ENCODE results near the gene TRAF7. TPM values are rescaled to one million over a fixed set of nuclear protein-coding genes. Genes with fewer than 3 reads are reported as not detected.
"Not testable (repeated sequence)": the region's sequence is repeated elsewhere in the genome, so short reads cannot be mapped to it uniquely, and the experiment has no call there.

TRAF7 gene
- total RNA-seq, 1 donor from 2014 or later: 63.4 TPM

- Mint-ChIP-seq H3K4me3 (ENCODE audit: unreplicated experiment) (peak overlapping the region; percentile 66), H3K4me1 (ENCODE audit: low read depth) (peaks cover 47% of the 10 kb centered on the region), H3K27ac (ENCODE audit: unreplicated experiment) (peak overlapping the region; percentile 92)
- H3K36me3 Mint-ChIP-seq (ENCODE audit: low read depth); DNase-seq (ENCODE audit: low spot score); H3K27me3 Mint-ChIP-seq (ENCODE audit: low read depth); H3K9me3 Mint-ChIP-seq (ENCODE audit: low read depth): not testable (repeated sequence)
These were observed 26.3 kb upstream of the TRAF7 start for GRCh38 chr16:2129251-2129650.

GRCh38 chr16:2129890-2130447 is 25.6 kb upstream of the TRAF7 start:
- H3K27ac Mint-ChIP-seq (ENCODE audit: unreplicated experiment): peak overlapping the region; percentile 92
- DNase-seq (ENCODE audit: low spot score); H3K27me3 Mint-ChIP-seq (ENCODE audit: low read depth); H3K9me3 Mint-ChIP-seq (ENCODE audit: low read depth); H3K36me3 Mint-ChIP-seq (ENCODE audit: low read depth): not testable (repeated sequence)
- peaks cover 44% of the 10 kb centered on the region for H3K4me1 Mint-ChIP-seq (ENCODE audit: low read depth)
- H3K4me3 Mint-ChIP-seq (ENCODE audit: unreplicated experiment): peak overlapping the region; percentile 40

DNA sequence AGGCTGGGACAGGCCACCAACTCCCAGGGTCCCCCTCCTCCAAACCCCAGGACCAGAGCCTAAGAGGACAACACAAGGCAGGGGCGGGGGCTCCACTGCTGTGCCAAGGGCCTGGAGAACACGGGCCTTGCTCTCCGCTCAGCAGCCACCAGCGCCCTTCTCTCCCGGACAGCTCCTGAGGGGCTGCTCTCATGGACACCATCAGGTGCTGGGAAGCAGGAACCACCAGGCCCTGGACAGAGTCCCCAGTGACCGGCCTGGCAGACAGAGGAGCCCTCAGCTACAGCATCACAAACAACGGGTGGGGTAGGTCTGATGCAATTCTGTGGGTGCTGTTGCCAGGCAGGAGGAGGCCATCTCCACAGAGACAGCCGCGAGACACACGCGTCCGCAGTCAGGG is 21.8 kb upstream of the TRAF7 start:
- Mint-ChIP-seq H3K4me1 (ENCODE audit: low read depth) (peaks cover 20% of the 10 kb centered on the region), H3K4me3 (ENCODE audit: unreplicated experiment) (peak overlapping the region; percentile 65), H3K27ac (ENCODE audit: unreplicated experiment) (peak overlapping the region; percentile 88)
- not testable (repeated sequence) for H3K9me3 Mint-ChIP-seq (ENCODE audit: low read depth); DNase-seq (ENCODE audit: low spot score); H3K36me3 Mint-ChIP-seq (ENCODE audit: low read depth); H3K27me3 Mint-ChIP-seq (ENCODE audit: low read depth)

DNA sequence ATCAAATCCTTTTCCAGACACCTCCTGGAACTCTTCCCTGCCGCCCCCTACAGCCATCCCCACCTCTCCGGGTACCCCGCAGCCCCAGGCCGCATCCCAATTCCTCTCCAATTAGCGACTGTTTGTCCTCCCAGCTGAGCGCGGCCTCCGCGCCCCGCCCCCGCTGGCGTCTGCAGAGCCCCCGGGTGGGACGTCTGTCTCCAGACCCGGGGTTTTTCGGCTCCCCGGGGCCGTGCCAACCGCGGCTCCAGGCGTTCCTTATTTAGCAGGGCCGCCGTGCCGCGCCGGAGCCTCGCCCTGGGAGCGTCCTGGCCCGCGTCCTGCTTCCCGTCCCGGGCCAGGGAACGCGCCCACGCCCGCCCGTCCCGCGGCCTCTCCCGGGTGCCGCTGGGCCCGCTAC is 20.5 kb upstream of the TRAF7 start:
- Mint-ChIP-seq H3K4me3 (ENCODE audit: unreplicated experiment) (peak overlapping the region; percentile 84), H3K27ac (ENCODE audit: unreplicated experiment) (peak overlapping the region; percentile 76)
- not testable (repeated sequence) for DNase-seq (ENCODE audit: low spot score); H3K9me3 Mint-ChIP-seq (ENCODE audit: low read depth); H3K36me3 Mint-ChIP-seq (ENCODE audit: low read depth); H3K27me3 Mint-ChIP-seq (ENCODE audit: low read depth); H3K4me1 Mint-ChIP-seq (ENCODE audit: low read depth)

DNA sequence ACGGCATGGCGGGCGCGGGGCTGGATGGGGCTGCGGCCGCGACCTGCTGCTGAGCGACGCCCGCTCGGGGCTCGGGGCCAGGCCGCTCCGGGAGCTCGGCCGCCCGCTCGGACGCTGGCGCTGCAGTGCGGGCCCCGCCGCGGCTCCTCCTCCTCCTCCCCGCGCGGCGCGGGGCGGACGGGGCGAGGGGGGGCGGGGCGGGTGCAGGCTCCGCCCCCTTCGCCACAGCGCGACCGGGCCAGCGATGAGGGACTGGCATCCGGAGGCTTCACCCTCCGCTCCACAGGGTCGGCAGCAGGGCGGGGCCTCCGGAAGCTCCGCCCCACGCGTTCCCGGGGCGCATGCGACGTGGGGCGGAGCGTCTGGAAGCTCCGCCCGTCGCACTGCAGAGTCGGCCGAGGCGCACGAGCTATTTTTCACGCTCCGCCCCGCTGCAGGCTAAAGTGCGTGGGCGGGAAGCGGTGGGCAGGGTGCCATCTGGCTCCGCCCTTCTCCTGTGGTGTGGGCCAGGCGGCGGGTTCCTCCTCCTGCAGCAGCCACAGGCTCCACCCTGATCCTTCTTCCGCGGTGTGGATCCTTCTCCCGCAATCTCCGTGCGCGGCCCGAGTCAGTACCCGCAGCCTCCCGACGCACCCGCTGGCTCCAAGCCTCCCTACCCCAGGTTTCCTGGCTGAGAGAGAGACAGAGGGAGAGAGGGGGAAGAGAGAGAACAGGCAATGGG is 19.7 kb upstream of the TRAF7 start, which contains the start of gene PKD1:
TSS of gene PKD1 (minus strand) at position 129 of the 721 bp plus-strand sequence. CDS start 209 bp downstream, outside the sequence.
- Mint-ChIP-seq H3K4me3 (ENCODE audit: unreplicated experiment) (peak within 1 kb of the TSS; percentile 84), H3K4me1 (ENCODE audit: low read depth) (peaks cover 10% of the 10 kb centered on the region), H3K27ac (ENCODE audit: unreplicated experiment) (peak within 1 kb of the TSS; percentile 98)
- H3K36me3 Mint-ChIP-seq (ENCODE audit: low read depth); H3K27me3 Mint-ChIP-seq (ENCODE audit: low read depth); H3K9me3 Mint-ChIP-seq (ENCODE audit: low read depth): not testable (repeated sequence)
- peak; percentile 99 for DNase-seq (ENCODE audit: low spot score)

DNA sequence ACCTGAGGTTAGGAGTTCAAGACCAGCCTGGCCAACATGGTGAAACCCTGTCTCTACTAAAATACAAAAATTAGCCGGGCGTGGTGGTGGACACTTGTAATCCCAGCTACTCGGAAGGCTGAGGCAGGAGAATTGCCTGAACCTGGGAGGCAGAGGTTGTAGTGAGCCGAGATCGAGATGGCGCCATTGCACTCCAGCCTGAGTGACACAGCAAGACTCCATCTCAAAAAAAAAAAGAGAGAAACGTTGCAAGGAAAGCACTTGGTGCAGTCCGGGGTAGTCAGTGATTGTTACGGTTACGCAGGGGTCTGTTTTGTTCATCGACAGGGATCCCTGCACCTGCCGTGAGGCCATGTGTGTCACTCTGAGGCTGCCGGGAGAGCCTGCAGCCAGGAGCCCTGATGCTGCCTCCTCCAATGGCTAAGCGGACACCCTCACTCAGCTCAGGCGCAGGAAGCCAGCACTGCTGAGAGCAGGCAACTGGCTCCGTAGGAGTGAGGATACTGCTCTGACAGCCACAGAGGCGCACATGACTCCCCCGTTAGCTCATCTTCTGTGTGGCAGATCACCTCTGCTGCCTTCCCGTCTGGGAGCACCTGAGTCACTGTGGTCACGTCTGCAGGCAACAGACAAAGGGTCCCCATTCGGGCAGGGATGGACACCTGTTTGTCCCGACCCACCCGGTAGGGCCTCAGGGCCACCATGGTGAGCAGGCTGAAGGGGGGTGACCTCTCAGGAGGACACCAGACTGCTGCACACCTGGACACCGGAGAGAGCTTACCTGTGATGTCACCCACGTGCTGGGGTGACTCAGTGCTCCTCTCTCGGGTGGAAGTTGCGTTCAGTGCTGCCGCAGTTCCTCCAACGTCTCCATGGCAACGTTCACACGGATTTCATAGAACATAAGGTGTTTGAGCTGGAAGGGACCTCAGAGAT is 12.4 kb upstream of the TRAF7 start:
- Mint-ChIP-seq H3K36me3 (ENCODE audit: low read depth) (no peaks in the 10 kb centered on the region), H3K27me3 (ENCODE audit: low read depth) (no peaks in the 10 kb centered on the region), H3K4me3 (ENCODE audit: unreplicated experiment) (no peak overlapping the region), H3K27ac (ENCODE audit: unreplicated experiment) (no peak overlapping the region), H3K4me1 (ENCODE audit: low read depth) (peaks cover 6% of the 10 kb centered on the region), H3K9me3 (ENCODE audit: low read depth) (no peaks in the 10 kb centered on the region)
- no peak for DNase-seq (ENCODE audit: low spot score)
- no peak for TF ChIP-seq CTCF (IDR thresholded peaks at IDR 0.05)

- H3K27ac Mint-ChIP-seq (ENCODE audit: unreplicated experiment): no peak overlapping the region
- DNase-seq (ENCODE audit: low spot score): no peak
- peaks cover 6% of the 10 kb centered on the region for H3K4me1 Mint-ChIP-seq (ENCODE audit: low read depth)
- no peaks in the 10 kb centered on the region for H3K27me3 Mint-ChIP-seq (ENCODE audit: low read depth)
- TF ChIP-seq CTCF (IDR thresholded peaks at IDR 0.05): no peak
- no peak overlapping the region for H3K4me3 Mint-ChIP-seq (ENCODE audit: unreplicated experiment)
- H3K9me3 Mint-ChIP-seq (ENCODE audit: low read depth): no peaks in the 10 kb centered on the region
- H3K36me3 Mint-ChIP-seq (ENCODE audit: low read depth): no peaks in the 10 kb centered on the region
These were observed 11.6 kb upstream of the TRAF7 start for GRCh38 chr16:2143878-2144485.

All from chondrocyte (in vitro differentiated cells).